GM18519 (cell line): ENCODE measurements around the gene C15orf39.
"Not testable (repeated sequence)": the region's sequence is repeated elsewhere in the genome, so short reads cannot be mapped to it uniquely, and the experiment has no call there.

Experiments
- ATAC-seq: cut with Tn5 transposase; IDR thresholded peaks from one replicate; pipeline ENCODE4 v1.9.1; 2021; ENCODE audit warnings: mild to moderate bottlenecking, moderate library complexity; ENCODE audit not compliant: unreplicated experiment, low FRiP score

C15orf39 gene

DNA sequence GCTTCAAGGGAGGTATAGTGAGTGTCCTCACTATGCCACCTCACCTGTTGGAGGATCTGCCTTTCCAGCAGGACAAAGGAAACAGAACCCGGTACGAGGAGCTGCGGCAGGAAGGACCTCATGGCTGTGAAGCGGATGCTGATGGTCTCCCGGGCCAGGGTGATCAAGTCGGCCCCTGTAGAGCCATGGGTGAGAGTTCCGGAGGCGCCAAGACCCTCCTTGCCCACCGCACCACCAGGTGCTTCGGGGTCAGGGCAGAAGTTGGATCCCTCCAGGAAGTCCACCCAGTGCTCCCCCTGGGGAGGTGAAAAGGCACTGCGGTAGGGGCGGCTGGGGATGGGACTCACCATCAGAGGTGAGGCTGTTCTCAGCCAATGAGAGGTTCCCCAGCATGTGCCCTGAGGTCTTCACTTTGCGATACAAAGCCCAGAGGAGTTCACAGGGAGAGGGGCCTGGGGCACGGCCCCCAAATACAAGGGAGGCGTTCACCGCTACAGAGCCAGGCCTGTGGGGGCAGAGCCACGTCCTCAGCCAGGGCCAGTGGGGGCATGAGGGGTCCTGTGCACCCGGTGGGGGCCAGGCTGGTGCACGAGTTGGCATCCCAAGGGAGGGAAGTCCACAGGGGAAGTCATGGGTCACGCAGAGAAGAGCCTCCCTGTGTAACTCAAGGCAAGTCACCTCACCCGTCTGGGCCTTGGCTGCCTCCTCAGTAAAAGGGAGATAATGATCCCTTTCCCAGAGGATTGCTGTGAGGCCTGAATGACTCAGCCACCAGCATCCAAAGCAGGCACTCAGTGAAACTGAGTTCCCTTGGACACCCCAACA lies 27.7 kb downstream of the C15orf39 start:
- no peak for ATAC-seq

DNA sequence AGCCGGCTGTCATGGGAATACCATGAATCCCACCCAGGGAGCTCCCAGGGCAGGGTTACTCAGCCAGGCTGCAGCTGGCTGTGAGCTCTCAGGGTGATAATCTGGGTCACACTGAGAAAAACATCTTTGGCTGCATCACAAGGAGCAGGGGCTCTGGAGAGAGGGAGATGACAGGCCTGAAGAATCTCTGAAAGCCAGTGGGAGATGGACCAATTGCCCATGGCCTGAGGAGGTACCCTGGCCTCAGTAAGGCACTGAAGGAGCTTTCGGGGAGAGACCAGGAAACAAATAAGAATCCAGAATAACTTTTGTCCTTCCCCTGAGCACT lies 28.3 kb downstream of the C15orf39 start:
- ATAC-seq: no peak

DNA sequence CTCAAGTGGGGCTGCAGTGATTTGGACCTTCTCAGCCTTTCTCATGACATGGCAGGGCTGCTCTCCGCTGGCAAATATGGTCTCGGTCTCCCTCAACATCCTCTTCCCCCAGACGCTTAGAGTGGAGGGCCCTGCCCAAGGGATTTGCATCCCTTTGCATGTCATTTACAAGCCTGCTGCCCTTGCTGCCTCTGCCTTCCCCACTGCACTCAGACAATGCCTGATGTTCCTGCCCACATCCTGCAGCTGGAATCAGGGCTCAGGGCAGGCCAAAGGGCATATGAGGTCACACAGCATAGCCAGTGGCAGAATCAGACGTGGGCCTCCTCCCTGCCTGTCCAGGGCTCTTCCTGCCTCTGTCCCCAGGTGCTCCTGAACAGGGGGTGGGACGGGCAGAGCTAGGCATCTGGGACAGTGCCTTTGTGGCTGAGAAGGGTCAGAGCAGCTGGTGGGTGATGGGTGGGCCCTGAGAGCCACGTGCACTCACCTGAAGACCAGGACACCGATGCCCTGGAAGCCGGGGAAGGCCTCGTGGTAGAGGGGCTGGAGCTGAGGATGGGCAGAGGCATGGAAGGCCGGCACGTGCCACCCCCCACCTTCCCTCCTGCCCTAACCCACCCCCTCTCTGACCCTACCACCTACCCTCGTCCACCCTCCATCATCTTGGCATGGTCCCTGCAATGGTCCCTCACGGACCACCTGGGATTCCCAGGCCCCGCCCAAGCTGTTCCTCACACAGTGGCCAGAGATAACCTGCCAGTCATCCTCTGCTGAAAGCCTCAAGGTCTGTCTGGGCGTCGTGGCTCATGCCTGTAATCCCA lies 29.1 kb downstream of the C15orf39 start:
- no peak for ATAC-seq

DNA sequence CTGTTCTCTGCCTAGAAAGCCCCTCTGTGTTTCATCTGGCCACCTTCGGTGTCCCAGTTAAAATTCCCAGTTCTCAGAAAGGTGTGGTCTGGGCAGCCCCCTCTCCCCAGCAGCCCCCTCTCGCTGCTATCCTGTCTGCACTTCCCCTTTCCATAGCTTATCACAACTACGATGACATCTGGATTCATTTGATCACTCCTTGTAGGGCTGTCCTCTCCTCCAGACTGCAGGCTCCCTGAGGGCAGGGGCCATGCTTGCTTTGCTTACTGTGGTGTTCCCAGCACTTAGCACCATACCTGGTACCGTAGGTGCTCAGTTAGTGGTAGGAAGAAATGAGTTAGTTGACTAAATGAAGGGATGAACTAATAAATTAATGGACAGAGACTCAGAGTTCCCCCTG lies 30.2 kb downstream of the C15orf39 start:
- no peak for ATAC-seq

DNA sequence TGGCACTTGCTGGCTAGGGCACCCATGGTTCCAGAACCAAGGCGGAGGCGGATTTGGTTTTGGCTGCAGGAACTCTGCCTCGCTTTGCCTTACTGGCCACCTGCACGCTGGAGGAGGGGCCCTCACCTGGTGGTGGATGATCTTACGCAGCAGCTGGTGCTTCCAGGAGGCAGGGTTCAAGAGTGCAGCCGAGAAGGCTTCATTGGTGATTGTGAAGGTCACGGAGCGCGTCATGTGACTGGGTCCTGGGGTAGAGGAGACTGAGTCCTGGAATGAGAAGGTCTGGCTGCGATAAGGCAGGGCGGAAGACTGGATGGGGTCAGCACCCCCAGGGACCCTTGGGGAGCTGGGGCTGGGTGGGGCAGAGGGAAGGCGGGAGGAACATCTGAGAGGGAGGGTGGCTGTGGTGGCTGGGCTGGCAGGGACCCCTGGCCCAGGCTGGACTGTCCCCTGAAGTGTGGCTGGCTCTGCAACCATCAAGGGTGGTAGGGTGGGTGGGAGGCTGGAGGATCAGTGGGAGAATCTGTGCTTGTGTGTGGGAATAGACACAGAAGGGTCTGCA lies 30.7 kb downstream of the C15orf39 start:
- ATAC-seq: no peak

DNA sequence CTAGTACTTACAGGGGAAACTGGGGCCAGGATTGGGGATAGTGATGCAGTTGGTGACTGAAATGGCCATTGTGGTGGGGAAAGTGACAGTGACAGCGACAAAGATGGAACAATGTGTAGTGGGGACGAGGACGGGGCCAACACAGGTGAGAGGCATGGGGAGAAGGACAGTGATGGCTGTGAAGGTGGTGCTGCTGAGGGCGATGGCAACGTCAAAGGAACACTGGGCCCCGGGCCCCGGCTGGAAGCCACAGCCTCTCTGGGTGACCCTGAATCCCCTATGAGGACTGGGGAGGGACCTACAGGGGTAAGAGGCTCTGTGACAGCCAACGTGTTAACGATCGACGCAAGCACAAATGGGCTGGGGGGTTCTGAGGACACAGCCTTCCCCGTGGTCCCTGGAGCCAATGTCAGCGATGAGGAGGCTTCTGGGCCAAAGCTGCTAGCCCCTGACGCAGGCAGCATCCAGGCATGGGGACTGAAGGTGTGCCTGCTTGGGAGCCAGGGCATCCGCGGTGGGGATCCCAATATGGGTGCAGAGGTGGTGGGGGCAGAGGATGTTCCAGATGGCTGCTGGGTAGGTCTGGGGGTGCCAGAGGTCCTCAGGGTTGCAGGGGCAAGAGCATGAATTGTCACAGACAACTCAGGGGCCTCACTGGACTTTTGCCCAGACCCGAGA lies 31.3 kb downstream of the C15orf39 start:
- ATAC-seq: no peak

DNA sequence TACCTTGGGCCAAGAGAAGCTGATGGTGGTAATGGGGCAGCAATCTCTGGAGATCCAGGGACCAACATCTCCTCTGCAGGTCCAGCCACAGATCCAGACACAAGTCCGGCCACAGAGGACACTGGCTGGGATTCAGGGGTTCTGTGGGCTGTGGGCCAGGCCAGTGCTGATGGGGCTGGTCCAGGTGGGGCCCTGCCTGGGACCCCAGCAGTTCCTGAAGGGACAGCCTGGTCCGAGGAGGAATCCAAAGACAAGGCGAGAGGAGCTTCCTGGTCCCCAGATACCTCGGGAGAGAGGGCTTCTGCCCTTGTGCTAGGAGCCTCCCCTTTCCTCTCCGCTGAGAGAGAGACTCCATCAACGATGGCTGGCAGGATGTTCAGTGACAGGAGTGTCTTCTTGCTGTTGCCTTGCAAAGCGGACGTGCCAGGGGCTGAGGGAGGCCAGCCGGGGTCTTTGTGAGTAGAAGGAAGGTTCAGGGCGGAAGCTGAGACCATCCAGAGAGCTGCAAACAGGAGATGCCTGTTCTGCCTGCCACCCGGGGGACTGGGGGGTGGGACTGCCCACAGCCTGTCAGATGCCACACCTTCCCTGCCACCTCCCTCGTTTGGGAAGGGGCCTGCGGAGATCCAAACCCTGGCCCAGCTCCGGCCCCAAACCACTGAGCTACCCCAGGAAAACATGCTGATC lies 32.0 kb downstream of the C15orf39 start:
- no peak for ATAC-seq

DNA sequence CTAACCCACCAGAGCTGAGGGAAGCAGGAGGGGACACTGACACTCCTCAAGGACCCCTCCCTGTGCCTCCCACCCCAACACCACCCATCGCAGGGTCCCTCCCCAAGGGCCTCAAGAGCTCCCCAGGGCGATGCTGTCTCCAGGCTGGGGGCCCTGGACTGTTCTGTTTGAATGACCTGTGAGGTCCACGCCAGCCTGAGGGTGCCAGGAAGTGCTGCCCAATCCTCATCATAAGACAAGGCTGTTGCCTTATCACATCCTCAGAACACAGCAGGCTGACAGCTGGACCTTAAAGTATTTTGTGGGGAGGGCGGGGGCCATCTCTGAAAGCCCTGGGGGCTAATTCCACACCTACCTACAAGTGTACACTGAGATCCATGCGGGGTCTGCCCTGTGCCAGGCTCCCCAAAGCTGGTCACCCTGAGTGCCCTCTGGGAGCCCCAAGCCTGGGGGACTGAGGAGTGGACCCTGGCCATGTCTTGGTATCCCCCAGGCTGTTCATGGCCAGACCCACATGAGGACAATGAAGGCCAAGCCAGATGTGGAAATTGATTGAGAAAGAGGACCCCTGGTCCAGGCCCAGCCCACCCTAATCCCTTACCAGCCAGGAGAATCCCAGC lies 32.6 kb downstream of the C15orf39 start:
- no peak for ATAC-seq

DNA sequence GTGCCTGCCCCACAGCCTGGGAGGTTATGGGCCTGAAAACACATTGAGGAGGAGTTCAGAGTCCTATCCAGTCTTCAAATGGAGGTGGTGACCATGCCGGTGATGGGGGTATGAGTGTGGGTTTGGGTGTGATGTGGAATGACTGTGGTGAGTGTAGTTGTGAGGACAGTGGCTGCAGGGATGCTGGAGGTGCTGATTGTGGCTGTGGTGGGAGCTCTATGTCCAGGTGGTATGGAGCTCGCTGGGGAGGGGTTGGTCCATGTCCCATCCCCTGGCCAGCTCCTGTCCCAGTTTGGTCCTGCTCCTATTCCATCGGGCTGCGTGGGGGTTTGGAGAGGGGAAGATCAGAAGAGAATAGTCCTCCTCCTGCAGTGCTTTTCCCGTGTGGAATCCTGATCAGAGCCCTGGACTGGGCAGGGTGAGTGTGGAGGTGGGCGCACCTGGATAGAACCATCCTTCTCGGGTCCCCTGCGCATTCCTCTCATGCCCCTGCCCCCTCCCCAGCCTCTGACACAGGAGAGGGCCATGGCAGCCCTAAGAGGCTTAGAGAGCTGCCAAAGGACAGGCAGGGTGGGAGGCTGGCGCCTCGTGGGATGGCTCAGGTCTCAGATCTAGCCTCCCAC lies 33.5 kb downstream of the C15orf39 start:
- no peak for ATAC-seq

DNA sequence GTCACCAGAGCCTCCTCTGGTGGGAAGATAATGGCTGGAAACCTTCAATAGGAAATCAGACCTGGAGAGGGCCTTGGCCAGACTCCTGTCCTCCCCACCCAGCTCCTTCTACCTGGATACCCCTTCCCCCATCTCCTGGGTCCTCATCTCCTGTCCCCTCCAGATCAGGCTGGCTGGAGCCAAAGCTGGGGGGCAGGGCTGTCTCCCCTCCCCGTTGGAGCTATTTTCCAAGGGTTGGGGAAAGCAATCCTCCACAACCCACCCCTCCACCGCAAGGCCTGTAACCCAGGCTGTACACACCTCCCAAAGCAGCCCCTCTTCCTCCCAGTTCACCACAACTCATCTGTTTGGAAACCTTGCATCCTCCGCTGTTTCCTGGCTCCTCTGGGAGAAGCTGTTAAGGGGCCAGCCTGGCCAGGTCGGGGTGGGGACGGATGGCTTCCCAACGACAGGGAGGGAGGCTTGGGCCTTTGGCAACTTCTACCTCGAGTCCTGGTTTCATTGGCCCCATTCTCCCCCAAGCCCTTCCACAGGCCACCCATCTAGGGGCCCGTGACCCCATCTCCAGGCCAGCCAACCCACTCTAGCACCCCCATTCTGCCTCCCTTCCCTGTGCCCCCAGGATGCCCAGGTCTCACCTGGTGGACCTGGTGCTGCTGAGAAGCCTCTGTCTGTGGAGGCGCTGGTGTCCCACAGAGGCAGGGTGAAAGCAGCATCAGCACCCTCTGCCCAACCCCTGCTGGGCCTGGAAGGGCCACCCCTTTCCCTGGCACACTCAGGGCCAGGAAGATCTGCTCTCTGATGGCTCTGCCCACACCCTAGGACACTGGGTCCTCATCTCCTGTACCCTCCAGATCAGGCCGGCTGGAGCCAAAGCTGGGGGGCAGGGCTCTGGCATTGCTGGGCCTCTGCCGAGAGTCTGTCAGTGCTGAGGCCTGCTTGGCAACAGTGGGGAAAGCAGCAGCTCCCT lies 34.4 kb downstream of the C15orf39 start:
- no peak for ATAC-seq

DNA sequence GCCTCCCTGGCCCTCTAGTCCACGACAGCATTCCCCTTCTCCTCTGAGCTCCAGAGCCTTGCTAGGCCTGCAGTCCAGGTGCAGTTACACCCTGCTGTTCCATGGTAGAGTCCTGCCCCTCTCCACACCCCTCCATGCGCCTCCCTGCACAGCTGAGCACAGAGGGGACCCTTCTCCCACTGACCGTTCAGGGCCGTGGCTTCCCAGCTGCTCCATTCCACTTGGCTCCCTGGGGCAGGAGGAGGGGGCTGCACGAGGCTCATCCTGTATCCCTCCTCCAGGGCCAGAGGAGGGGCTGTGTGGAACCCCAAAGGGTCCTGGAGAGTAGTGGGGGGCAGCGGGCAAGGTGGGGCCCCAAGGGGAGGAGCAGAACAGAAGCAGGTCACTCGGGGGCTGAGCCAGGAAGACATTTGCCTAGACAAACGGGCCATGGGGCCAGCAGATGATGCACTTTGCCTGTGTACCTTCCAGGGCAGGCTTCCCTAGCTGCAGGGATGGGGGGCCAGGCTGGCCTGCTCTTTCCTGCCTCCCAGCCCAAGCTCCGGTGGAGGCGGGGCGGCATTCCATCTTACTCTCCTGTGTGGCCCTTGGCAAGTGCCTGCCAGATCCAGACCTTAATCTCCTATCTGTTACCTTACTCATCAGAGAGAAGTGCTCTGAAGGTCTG lies 35.8 kb downstream of the C15orf39 start:
- no peak for ATAC-seq

DNA sequence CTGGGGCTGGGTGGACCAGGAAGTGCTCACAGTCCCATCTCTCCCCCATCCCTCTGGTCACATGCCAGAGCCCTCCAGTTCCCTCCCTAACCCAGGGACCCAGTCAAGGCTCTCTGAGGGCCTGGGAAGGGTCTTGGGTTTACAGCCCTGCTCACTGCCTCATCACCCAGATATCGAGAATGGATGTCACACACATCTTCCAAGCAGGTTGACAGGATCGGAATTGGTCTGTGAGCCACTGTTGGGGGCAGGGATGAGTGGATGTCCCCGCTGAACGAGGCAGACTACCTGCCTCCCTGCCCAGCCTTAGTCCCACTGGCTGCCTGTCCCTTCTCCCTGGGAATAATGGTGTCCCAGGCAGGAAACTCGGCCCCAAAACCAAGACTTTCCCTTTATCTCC lies 36.5 kb downstream of the C15orf39 start:
- no peak for ATAC-seq

DNA sequence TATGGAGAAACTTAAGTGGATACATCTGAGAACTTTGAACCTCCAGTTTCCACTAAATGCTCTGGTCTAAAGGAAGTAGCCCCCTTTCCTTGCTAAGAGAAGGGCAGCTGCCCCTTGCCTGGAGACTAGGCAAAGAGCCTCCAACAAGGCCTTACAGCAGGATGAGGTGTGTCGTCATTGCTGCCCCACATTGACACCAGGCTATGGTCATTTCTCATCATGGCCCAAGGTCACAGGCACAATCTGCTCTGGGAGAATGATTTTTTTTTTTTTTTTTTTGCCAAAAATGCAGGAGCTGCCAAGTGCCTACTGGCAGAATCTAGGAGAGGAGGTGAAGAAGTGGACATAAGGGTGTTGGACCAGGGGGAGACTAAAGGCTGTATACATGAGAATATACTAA lies 44.1 kb downstream of the C15orf39 start:
- ATAC-seq: not testable (repeated sequence)

DNA sequence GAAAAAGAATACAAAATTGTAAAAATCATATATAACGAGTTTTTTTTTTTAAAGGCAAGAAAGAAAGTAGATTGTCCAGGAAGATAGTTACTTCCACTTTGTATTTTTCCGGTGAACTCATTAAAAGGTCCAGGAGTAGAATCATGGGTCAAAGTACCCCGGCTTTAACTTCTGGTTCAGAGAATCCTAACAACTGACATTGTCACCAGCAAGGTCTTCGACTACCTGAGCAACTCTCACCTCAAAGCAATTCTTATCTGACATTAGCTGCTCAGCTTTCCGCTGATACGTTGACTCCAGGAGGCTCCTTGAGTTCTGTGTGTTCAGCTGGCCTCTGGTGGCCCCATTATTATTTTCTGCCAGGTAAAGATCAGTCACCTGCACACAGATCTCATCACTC lies 47.3 kb downstream of the C15orf39 start:
- ATAC-seq: not testable (repeated sequence)

DNA sequence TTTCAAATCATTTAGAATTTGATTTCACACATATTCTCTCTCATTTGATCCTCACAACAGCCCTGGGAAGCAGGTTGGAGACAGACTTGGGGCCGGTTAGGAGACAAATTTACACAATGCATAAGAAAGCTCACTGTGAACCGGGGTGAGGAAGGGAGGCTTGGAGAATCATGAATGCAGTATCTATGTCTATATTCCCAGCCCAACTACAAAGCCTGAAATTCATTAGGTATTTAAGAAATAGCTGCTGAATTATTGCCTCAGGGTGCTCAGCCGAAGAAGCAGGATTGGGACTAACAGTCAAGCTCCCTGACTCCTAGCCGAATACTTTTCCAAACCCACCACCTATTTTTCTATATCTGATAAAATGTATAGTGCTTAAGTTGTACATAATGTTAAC lies 48.0 kb downstream of the C15orf39 start:
- ATAC-seq: no peak

DNA sequence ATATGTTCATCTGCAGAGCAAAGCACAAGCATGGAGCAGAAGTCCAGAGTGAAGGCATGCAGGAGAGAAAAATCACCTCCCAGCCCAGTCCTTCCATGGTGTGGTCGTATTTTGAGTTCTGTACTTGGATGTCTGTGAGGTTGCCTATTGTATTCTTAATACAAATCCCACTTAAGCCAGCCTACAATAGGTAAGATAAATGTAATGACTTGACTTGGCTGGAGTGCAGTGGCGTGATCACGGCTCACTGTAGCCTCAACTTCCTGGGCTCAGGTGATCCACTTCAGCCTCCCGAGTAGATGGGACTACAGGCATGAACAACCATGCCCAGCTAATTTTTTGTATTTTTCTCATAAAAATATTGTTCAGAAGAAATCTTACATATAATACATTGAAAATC lies 49.7 kb downstream of the C15orf39 start:
- ATAC-seq: not testable (repeated sequence)

DNA sequence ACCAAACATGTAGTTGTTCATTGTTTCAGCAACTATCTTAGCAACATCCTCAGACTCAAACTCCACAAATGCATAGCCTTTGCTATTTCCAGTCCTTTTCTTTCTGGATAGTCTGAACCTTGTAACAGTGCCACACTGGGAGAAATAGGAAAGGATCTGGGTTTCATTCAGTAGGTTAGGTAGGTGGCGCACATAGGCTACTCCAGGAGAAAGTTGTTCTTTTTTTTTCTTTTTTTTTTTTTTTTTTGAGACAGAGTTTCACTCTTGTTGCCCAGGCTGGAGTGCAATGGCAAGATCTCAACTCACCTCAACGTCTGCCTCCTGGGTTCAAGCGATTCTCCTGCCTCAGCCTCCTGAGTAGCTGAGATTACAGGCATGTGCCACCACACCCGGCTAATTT lies 50.6 kb downstream of the C15orf39 start:
- ATAC-seq: not testable (repeated sequence)

DNA sequence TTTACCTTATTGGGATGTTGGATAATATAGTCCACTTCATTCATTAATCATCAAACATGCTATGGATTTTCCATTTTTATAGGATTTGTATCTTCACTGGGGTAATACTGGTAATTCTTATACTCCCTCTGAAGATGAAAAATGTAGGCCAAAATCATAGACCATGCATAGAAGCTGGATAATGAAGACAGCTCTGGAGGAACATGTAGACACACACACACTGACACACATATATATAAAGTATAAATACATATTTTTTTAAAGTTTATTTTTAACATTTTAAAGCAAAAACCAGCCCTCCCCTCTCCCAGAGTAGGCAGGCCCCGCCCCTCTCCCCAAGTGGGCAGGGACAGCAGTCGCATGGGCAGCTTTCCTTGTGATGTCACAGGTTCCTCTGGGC lies 56.4 kb downstream of the C15orf39 start, which contains the start of gene GOLGA6C:
Gene GOLGA6C (plus strand): TSS at position 301 of the 400 bp plus-strand sequence. CDS start 265 bp downstream, outside the sequence.
- ATAC-seq: not testable (repeated sequence)
